Stimulated activated CD4-positive, alpha-beta T cell treated with anti-CD3 and anti-CD28 coated beads, Interleukin-2, amount 100 ng/mL, for 48 hours (primary cell): ENCODE data around the gene CACNA1S.

ENCODE experiments used
- DNase-seq, 2 donors: peaks; one replicate each; pipeline ENCODE4 v3.0.0-alpha.2; 2020

The CACNA1S gene

GRCh38 chr1:201007481-201007880, 104.7 kb downstream of the CACNA1S start:
- DNase-seq = no peak

- DNase-seq = no peak
These were observed 105.8 kb downstream of the CACNA1S start for GRCh38 chr1:201006450-201006849.

- DNase-seq = no peak
These were observed 107.5 kb downstream of the CACNA1S start for GRCh38 chr1:201004732-201005131.

- no peak for DNase-seq
These were observed 108.1 kb downstream of the CACNA1S start for GRCh38 chr1:201004154-201004553.

GRCh38 chr1:201002510-201002909, 109.7 kb downstream of the CACNA1S start:
- no peak for DNase-seq

GRCh38 chr1:201001962-201002361, 110.3 kb downstream of the CACNA1S start:
- no peak for DNase-seq

GRCh38 chr1:201000391-201000790, 111.8 kb downstream of the CACNA1S start:
- no peak for DNase-seq

GRCh38 chr1:200999667-201000066, 112.6 kb downstream of the CACNA1S start:
- DNase-seq = no peak

- no peak for DNase-seq
These were observed 113.9 kb downstream of the CACNA1S start for GRCh38 chr1:200998323-200998722.

GRCh38 chr1:200992382-200993048, 119.7 kb downstream of the CACNA1S start:
- no peak for DNase-seq

GRCh38 chr1:200991097-200991614, 121.1 kb downstream of the CACNA1S start:
- DNase-seq = no peak

- DNase-seq = no peak
These were observed 122.1 kb downstream of the CACNA1S start for GRCh38 chr1:200990114-200990513.
